Motor neuron (in vitro differentiated cells): ENCODE measurements around the gene COPZ2. TPM values are rescaled to one million over a fixed set of nuclear protein-coding genes. Genes with fewer than 3 reads are reported as not detected.

Experiments
- ATAC-seq, 8 experiments: fragments of 200-7000 bp; cut with Tn5 transposase; replicated peaks in 6 of 8; 2 replicates each; pipeline ENCODE4 v1.8.0; 2021; ENCODE audit warnings: mild to moderate bottlenecking in 8 of 8, moderate library complexity in 8 of 8
- H3K27ac ChIP-seq, 2 donors: fragments of 250-450 bp; sonication (Bioruptor Pico); 2 replicates each; pipeline ENCODE4 v1.9.0; 2021; ENCODE audit warnings: antibody characterized with exemption in 2 of 2, mild to moderate bottlenecking in 2 of 2, moderate library complexity in 1 of 2
- H3K4me1 ChIP-seq, 2 donors: fragments of 250-450 bp; sonication (Bioruptor Pico); replicated peaks in 1 of 2; 2 replicates each; pipeline ENCODE4 v1.6.1; 2021; ENCODE audit warnings: antibody characterized with exemption in 2 of 2, mild to moderate bottlenecking in 2 of 2, moderate library complexity in 1 of 2
- H3K4me3 ChIP-seq, 5 donors: fragments of 250-450 bp; sonication (Bioruptor Pico); 2 replicates each; pipeline ENCODE4 v1.9.0; 2021; ENCODE audit warnings: antibody characterized with exemption in 5 of 5, mild to moderate bottlenecking in 5 of 5, moderate library complexity in 4 of 5
- WGBS, 10 experiments: fragments of 450-650 bp; shearing (Covaris generic); methylation state at CpG; one replicate each; pipeline ENCODE4 v1.0.0; 2022; 5-methylcytosine and 5-hydroxymethylcytosine counted together
- in situ Hi-C, 9 experiments: fragments of 400-800 bp; cut with MboI; loops; one replicate each; pipeline ENCODE4 v1.15.0; 2021; ENCODE audit warnings: low sequenced_read_pairs in 9 of 9, low pct_unique_long_range_greater_than_20kb in 2 of 9; ENCODE audit not compliant: unreplicated experiment in 9 of 9
- total RNA-seq, 8 experiments: library from RNA; unstranded; fragments of 300-600 nt; gene quantifications; 2 replicates each; pipeline versions ENCODE4 v1.2.3 to v1.2.4, GENCODE V29; 2022

COPZ2 gene
- total RNA-seq, 8 experiments from 2014 or later = 1.7 to 156 (median 5.7) TPM

- Histone ChIP-seq H3K27ac (peak overlapping the region; percentile 72 to 77), H3K4me1 (peaks cover 55 to 62% of the 10 kb centered on the region in 2 donors)
Measured at GRCh38 chr17:48053758-48054237, 16.2 kb upstream of the COPZ2 start.

GRCh38 chr17:48052956-48053757, 15.6 kb upstream of the COPZ2 start:
- ATAC-seq = peak in 7 of 8 experiments; percentile 0 to 22 (median 8)
- Histone ChIP-seq H3K4me3 (peak overlapping the region in 3 of 5 donors; percentile 2 to 67 (median 48)), H3K27ac (peak overlapping the region; percentile 72 to 77), H3K4me1 (peaks cover 55 to 62% of the 10 kb centered on the region in 2 donors)
- in situ Hi-C loops = no loop called here
- WGBS, 10 experiments = 0 to 60% (median 7%) methylated on average over 1 of the region's 5 CpGs; no CpG with 5 or more reads in 4 of the 10 experiments

More at GRCh38 chr17:48053758-48054237, 16.2 kb upstream of the COPZ2 start:
- peak overlapping the region; percentile 13 to 67 (median 48) for H3K4me3 ChIP-seq
- in situ Hi-C loops = no loop called here
- no peak for ATAC-seq
- 0 to 40% (median 32%) methylated on average over 1 to 3 of the region's 6 CpGs; no CpG with 5 or more reads in 4 of the 10 experiments for WGBS, 10 experiments

GRCh38 chr17:48051706-48052486, 14.3 kb upstream of the COPZ2 start:
- in situ Hi-C loops = no loop called here
- peak overlapping the region in 1 of 5 donors; percentile 3 for H3K4me3 ChIP-seq
- peak overlapping the region in 1 of 2 donors; percentile 32 for H3K27ac ChIP-seq
- peaks cover 49 to 54% of the 10 kb centered on the region in 2 donors for H3K4me1 ChIP-seq
- ATAC-seq = peak in 3 of 8 experiments; percentile 5 to 8 (median 6)
- 38 to 80% (median 67%) methylated on average over 1 to 3 of the region's 5 CpGs; no CpG with 5 or more reads in 3 of the 10 experiments for WGBS, 10 experiments

GRCh38 chr17:48051283-48051682, 13.7 kb upstream of the COPZ2 start:
- WGBS, 10 experiments = 70 to 100% (median 86%) methylated on average over 2 of the region's 10 CpGs; no CpG with 5 or more reads in 7 of the 10 experiments
- Histone ChIP-seq H3K27ac (peak overlapping the region in 1 of 2 donors; percentile 32), H3K4me1 (peaks cover 48 to 54% of the 10 kb centered on the region in 2 donors), H3K4me3 (no peak overlapping the region)
- in situ Hi-C loops = no loop called here
- ATAC-seq = no peak

- in situ Hi-C loops = loop anchor here in 1 of 9 experiments (25.0 kb wide), 1 partner anchor 89 kb away; no protein-coding TSS in a partner anchor
- Histone ChIP-seq H3K4me1 (peaks cover 43 to 53% of the 10 kb centered on the region in 2 donors), H3K4me3 (peak overlapping the region; percentile 89 to 97 (median 91)), H3K27ac (peak overlapping the region; percentile 94)
- ATAC-seq = peak; percentile 42 to 64 (median 53)
- WGBS, 10 experiments = 0 to 4% (median 0%) methylated on average over 1 to 12 of the region's 53 CpGs; no CpG with 5 or more reads in 5 of the 10 experiments
Measured at GRCh38 chr17:48048384-48049126, 11.0 kb upstream of the COPZ2 start.

- in situ Hi-C loops = loop anchor here in 1 of 9 experiments (25.0 kb wide), 1 partner anchor 89 kb away; no protein-coding TSS in a partner anchor
- WGBS, 10 experiments = 0 to 3% (median 1%) methylated on average over 1 to 17 of the region's 47 CpGs; no CpG with 5 or more reads in 5 of the 10 experiments
- peak; percentile 74 to 96 (median 93) for ATAC-seq
Measured at GRCh38 chr17:48047741-48048383, 10.3 kb upstream of the COPZ2 start, which contains the start of gene NFE2L1. NFE2L1 (plus strand) TSS chr17:48048359; CDS start chr17:48051119, 2,760 bp downstream.

GRCh38 chr17:48047113-48047740, 9.6 kb upstream of the COPZ2 start:
- Histone ChIP-seq H3K27ac (peak overlapping the region; percentile 95 to 97), H3K4me1 (peaks cover 34 to 50% of the 10 kb centered on the region in 2 donors), H3K4me3 (peak overlapping the region; percentile 89 to 97 (median 91))
- in situ Hi-C loops = loop anchor here in 1 of 9 experiments (25.0 kb wide), 1 partner anchor 90 kb away; no protein-coding TSS in a partner anchor
- 0 to 40% (median 4%) methylated on average over 2 to 20 of the region's 26 CpGs for WGBS, 10 experiments
- ATAC-seq = no peak

More at GRCh38 chr17:48047741-48048383, 10.3 kb upstream of the COPZ2 start, which contains the start of gene NFE2L1:
- peak within 1 kb of the TSS; percentile 89 to 97 (median 91) for H3K4me3 ChIP-seq
- H3K27ac ChIP-seq = peak within 1 kb of the TSS; percentile 95 to 97
- peaks cover 41 to 53% of the 10 kb centered on the region in 2 donors for H3K4me1 ChIP-seq

GRCh38 chr17:48046296-48046695, 8.7 kb upstream of the COPZ2 start:
- peaks cover 25 to 40% of the 10 kb centered on the region in 2 donors for H3K4me1 ChIP-seq
- H3K27ac ChIP-seq = no peak overlapping the region
- 90 to 100% (median 100%) methylated on average over 1 to 7 of the region's 7 CpGs; no CpG with 5 or more reads in 1 of the 10 experiments for WGBS, 10 experiments
- in situ Hi-C loops = loop anchor here in 1 of 9 experiments (25.0 kb wide), 1 partner anchor 91 kb away; no protein-coding TSS in a partner anchor
- ATAC-seq = no peak
- peak overlapping the region in 4 of 5 donors; percentile 89 to 97 (median 93) for H3K4me3 ChIP-seq

- in situ Hi-C loops = loop anchor here in 1 of 9 experiments (25.0 kb wide), 1 partner anchor 92 kb away; no protein-coding TSS in a partner anchor
- H3K4me1 ChIP-seq = peaks cover 24 to 40% of the 10 kb centered on the region in 2 donors
- 40 to 100% (median 80%) methylated on average over 1 to 3 of the region's 8 CpGs; no CpG with 5 or more reads in 6 of the 10 experiments for WGBS, 10 experiments
- H3K4me3 ChIP-seq = no peak overlapping the region
- H3K27ac ChIP-seq = no peak overlapping the region
- ATAC-seq = no peak
Measured at GRCh38 chr17:48045316-48046001, 7.9 kb upstream of the COPZ2 start.

- H3K27ac ChIP-seq = no peak overlapping the region
Measured at GRCh38 chr17:48044851-48045250, 7.3 kb upstream of the COPZ2 start.

More at GRCh38 chr17:48044851-48045250, 7.3 kb upstream of the COPZ2 start:
- ATAC-seq = no peak
- H3K4me3 ChIP-seq = no peak overlapping the region
- in situ Hi-C loops = loop anchor here in 1 of 9 experiments (25.0 kb wide), 1 partner anchor 92 kb away; no protein-coding TSS in a partner anchor
- WGBS, 10 experiments = 65 to 100% (median 100%) methylated on average over 1 to 4 of the region's 4 CpGs; no CpG with 5 or more reads in 2 of the 10 experiments
- peaks cover 21 to 37% of the 10 kb centered on the region in 2 donors for H3K4me1 ChIP-seq
